Activated gamma-delta T cell treated with anti-CD3 and anti-CD28 coated beads, Interleukin-2, amount 50 U/mL, for 16 hours (primary cell): ENCODE results near the gene TACC2.
"Not testable (repeated sequence)": the region's sequence is repeated elsewhere in the genome, so short reads cannot be mapped to it uniquely, and the experiment has no call there.

Source experiments
- DNase-seq: peaks from one replicate; pipeline ENCODE4 v3.0.0-alpha.2; 2020; ENCODE audit warnings: low read depth

Gene TACC2, protein sequence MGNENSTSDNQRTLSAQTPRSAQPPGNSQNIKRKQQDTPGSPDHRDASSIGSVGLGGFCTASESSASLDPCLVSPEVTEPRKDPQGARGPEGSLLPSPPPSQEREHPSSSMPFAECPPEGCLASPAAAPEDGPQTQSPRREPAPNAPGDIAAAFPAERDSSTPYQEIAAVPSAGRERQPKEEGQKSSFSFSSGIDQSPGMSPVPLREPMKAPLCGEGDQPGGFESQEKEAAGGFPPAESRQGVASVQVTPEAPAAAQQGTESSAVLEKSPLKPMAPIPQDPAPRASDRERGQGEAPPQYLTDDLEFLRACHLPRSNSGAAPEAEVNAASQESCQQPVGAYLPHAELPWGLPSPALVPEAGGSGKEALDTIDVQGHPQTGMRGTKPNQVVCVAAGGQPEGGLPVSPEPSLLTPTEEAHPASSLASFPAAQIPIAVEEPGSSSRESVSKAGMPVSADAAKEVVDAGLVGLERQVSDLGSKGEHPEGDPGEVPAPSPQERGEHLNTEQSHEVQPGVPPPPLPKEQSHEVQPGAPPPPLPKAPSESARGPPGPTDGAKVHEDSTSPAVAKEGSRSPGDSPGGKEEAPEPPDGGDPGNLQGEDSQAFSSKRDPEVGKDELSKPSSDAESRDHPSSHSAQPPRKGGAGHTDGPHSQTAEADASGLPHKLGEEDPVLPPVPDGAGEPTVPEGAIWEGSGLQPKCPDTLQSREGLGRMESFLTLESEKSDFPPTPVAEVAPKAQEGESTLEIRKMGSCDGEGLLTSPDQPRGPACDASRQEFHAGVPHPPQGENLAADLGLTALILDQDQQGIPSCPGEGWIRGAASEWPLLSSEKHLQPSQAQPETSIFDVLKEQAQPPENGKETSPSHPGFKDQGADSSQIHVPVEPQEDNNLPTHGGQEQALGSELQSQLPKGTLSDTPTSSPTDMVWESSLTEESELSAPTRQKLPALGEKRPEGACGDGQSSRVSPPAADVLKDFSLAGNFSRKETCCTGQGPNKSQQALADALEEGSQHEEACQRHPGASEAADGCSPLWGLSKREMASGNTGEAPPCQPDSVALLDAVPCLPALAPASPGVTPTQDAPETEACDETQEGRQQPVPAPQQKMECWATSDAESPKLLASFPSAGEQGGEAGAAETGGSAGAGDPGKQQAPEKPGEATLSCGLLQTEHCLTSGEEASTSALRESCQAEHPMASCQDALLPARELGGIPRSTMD (N-terminal part only)

DNA sequence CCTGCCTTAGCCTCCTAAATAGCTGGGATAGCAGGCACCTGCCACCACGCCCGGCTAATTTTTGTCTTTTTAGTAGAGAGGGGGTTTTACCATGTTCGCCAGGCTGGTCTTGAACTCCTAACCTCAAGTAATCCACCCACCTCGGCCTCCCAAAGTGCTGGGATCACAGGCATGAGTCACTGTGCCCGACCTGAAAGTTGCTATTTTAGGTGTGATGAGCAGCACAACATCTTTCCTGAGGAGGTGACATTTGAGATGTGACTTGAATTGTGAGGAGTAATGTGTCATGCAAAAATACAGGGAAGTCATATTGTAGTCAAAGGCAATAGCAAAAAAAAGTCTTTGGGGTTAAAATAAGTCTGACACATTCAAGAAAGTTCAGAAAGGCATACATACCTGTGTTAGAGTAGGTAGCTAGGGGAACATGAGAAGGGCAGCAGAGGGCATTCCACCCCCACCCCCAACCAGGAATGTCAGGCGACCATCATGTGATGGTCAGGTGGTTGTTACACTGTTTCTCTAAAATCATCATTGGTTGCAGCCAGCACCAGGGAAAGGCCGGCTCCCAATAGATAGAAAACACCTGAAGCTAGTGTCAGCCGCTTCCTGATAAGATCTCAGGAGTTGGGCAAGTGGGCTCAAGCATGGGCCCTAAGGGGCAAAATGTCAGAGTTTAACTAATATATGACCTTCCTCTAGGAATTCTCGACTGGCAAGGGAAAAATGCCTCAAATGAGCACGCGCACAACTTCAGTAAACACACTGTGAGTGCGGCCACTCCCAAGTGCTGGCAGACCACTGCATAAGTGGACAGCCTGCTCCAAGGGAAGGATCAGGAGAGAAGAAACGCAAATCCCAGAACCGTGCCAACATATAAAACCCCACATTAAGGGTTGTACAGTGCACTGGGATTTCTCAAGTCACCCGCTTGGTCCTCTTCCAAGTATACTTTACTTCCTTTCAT lies at the start of gene TACC2:
Gene TACC2, plus strand, starts transcription at position 803 of the 964 bp plus-strand sequence. CDS start 32,819 bp downstream, outside the sequence.
- no peak for DNase-seq

DNA sequence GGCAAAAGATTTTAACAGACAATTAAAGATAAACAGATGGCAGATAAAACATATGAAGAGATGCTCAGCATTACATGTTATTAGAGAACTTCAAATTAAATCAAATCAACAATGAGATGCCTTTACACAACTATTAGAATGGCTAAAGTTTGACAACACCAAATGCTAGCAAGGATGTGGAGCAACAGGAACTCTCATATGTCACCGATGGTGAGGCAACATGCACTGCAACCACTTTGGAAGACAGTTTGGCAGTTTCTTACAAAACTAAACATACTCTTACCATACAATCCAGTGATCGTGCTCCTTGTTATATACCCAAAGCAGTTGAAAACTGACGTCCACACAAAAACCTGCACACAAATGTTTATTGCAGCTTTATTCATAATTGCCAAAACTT lies 47.4 kb upstream of the TACC2 start:
- DNase-seq: no peak

- DNase-seq: no peak
Measured at GRCh38 chr10:121942749-121943416, 46.1 kb upstream of the TACC2 start.

DNA sequence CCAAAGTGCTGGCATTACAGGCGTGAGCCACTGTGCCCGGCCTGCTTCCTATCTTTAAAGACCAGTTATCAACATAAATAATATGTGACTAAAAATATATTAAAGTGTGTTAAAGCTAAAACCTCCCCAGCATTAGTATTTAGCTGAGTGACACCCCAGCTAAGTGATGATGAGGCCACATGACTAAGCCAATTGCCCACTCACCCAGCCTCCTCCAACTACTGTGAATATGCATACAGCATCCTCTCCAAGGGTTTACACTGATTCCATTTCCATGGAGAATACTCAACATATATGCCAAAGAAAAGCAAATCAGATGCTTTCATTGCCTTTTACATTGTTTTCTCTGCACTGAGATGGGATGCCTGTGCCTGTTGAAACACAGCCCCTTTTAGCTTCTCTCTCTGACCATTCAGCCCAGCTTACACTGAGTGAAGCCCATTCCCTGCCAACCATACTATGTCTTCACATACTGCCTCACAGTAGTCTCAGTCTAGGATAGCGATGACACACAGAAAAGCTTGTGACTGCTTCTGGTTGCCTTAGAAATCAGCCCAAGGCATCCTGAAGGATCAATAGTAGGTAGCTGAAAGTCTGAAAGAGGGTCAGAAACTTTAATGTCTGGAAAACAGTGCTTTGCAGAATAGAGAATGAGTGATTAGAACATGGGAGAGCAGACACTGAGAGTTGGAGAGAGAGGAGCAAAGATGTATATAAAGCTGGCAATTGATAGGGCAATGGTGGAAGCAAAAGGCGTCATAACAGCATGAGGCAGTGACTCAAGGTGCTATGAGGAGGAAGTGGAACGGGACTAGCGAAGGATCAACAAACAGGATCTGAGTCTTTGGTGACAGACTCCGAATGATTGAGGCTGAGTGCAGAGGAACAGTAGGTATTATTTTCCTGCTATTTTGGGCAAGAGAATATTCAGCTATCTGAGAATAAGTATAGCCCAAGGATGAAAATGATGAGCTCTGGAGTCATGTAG lies 41.3 kb upstream of the TACC2 start:
- DNase-seq: no peak

- DNase-seq: no peak
Measured at GRCh38 chr10:121949049-121949448, 39.9 kb upstream of the TACC2 start.

DNA sequence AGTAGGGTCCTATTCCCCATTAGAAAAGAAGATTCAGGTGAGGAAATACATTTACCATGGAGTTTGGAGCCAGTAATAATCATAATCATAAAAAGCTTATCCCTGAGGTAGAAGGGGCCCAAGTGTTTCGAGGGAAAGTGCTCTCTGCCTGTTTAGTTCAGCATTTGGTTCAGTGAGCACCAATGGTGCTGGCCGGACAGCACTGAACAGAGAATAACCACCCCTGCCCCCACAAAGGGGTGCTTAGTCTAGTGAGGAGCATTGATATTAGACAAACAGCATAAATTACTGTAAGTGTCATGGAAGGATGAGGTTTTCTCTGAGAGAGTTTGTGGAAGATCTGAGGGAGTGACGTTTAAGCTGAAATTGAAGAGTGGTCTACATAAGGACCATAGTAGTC lies 39.5 kb upstream of the TACC2 start:
- no peak for DNase-seq

GRCh38 chr10:121952226-121952625 lies 36.7 kb upstream of the TACC2 start:
- no peak for DNase-seq

GRCh38 chr10:121956111-121957061 lies 32.6 kb upstream of the TACC2 start:
- no peak for DNase-seq

DNA sequence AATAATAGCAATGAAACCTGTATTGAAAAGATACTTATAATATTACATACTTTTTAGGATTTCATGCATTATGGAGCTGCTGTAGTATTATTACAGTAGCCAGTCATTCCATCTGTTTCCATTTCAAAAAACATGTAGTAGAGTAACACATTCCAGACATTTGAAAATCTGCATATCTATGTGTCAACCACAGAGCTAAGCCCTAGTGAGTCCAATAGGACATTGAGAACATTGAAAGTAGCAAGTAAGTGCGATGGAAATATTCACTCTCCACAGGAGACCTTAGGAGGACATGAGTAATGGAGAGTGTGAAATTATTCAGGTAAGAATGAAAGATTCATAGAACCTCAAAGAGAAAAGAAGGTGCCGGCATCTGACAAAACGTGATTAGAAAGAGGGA lies 29.3 kb upstream of the TACC2 start:
- no peak for DNase-seq

GRCh38 chr10:121961456-121961855 lies 27.5 kb upstream of the TACC2 start:
- no peak for DNase-seq

GRCh38 chr10:121965996-121966395 lies 23.0 kb upstream of the TACC2 start:
- DNase-seq: no peak

DNA sequence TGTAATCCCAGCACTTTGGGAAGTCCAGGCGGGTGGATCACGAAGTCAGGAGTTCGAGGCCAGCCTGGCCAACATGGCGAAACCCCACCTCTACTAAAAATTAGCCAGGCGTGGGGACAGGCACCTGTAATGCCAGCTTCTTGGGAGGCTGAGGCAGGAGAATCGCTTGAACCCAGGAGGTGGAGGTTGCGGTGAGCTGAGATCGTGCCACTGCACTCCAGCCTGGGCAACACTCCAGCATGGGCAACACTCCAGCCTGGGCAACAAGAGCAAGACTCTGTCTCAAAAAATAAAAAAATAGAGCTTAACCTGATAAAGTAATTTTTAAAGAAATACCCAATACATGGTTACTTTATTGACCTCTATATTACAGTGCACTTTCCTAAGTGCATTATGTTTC lies 19.9 kb upstream of the TACC2 start:
- not testable (repeated sequence) for DNase-seq

DNA sequence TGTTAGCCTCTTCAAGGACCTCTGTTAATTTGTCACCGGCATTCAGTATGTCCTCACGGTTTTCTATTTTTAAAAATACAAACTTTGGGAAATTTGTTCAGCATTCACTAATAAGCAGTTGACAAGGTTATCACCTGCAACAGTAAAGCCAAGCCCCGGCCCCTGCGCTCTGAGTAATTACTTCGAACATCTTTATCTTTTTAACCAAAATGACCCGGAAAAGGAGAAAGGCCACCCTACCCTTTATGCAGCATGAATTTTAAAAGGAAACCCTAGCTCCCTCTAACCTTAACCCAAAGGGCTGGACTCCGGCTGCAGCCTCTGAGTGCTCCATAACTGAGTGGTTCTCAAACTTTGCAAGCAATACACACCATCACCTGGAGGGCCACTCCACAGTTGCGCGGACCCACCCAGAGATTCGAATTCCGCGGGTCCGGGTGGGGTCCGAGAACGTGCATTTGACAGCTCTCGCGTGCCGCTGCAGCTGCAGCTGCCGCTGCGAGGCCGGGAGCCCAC lies 14.9 kb upstream of the TACC2 start:
- DNase-seq: no peak

GRCh38 chr10:121974535-121975294 lies 14.2 kb upstream of the TACC2 start, which contains the start of gene NSMCE4A:
NSMCE4A (minus strand) TSS chr10:121975217; CDS start chr10:121975165, 52 bp downstream.
- peak; percentile 54 for DNase-seq

DNA sequence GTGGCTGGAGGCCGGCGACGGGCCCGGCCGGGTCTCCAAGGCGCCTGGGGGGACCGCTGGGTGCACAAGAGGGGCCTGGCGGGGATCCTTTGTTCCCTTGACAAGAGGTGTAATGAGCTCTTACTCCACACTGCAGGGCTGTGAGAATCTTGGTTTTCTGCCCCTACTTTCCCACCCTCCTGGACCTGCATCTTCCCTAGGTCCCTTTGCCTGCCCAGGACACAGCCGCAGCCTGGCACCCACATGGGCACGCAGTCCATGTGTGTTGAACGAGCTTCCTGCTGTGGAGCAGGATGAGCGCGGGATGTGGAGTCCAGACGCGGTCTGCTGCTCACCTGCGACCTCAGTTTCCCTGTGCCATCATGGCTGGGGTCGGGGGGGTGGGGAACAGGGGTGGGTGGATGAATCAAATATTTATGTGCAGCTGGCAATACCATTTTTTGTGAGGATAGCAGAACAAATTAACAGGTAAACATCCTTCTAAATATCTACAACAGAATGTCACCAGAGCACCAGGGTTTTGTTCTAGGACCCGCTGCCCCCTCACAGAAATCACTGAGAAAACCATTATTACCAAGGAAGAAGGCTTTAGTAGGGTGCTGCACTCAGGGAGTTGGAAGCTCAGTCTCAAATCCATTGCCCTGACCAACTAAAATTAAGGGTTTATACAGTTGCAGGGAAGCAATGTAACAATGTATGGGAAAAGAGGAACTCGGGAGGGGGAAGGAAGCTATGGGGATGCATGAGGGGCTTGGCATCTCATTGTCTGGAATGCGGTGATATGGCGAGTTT lies 13.5 kb upstream of the TACC2 start:
- DNase-seq: no peak

DNA sequence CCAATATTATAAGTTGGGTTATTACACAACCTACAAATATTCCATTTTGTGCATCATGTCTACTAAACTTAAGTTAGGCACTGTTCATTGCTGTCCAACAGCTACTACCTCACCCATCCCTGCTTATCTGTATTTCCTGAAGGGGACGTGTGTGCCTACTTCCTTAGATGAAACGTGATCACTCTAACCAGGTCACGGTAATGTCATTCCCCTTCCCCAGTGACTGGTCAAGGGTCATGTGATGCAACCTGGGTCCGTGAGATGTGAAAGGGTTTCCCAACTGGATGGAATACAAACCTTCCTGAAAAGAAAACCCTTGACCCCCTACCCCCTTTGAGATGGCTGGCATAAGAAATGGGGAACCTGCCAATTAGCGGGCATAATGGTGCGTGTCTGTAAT lies 12.4 kb upstream of the TACC2 start:
- no peak for DNase-seq
